ENCODE measurements around the gene IL22RA1. TPM values are rescaled to one million over a fixed set of nuclear protein-coding genes. Genes with fewer than 3 reads are reported as not detected.
A peak's percentile ranks its signal among the peaks of the same experiment; 100 is the strongest.

IL22RA1 gene
- total and polyA plus RNA-seq, 12 donors, result 0.06 to 0.76 (median 0.26) TPM; not detected in 2

DNA sequence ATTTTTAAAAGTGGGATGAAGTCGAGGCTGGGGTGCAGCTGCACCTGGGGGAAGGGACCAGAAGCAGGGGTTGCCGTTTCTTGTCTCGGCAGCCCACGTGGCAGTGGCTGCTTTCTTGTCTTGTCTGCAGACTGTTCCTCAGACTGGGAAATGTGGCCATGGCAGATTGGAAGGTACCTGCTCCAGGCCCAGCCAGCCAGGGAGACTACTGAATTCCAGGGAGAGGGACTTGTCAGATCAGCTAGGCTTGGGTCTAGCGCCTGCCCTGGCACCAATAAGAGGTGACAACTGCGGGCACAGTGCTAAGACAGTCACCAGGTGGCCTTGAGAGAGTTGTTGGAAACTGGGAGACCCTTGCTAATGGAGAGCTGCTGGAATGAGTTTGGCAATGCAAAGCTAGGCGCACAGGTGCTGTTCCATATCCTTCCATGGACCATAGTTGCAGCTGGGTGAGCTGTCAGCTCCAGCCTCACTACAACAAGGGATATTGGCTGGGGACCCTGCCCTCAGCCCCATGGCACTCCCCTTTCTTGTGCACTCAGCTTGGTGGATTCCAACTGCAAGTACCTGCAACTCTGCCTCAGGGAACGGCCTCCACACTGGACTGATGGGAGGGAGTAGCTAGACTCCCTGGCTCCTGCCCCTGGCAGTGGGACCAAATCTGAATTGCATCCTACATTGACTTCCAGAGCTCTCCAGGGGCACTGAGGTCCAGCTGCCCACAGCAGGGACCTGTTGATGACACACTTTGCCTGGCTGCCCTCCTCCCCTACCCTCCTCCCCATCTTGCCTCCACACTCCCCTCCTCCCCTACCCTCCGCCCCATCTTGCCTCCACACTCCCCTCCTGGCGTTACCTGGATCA lies 9.9 kb upstream of the IL22RA1 start:
- Histone ChIP-seq H3K36me3 (replicated peaks in 1 of 2) (no peaks in the 10 kb centered on the region), H3K4me3 (no peak overlapping the region), H3K4me1 (replicated peaks in 1 of 2) (peaks cover 4 to 7% of the 10 kb centered on the region in 2 donors), H3K27me3 (no peaks in the 10 kb centered on the region), H3K27ac (no peak overlapping the region), H3K9me3 (replicated peaks in 1 of 3) (no peaks in the 10 kb centered on the region)
- 81 to 91% (median 88%) methylated on average over 9 to 10 of the region's 10 CpGs for WGBS, 4 donors
- DNase-seq, result no peak
- intact Hi-C loops (cut with DNase I), result no loop called here
- no peak for TF ChIP-seq POLR2A (IDR thresholded peaks at IDR 0.05)
- no peak for TF ChIP-seq CTCF (IDR thresholded peaks at IDR 0.05)

- no peaks in the 10 kb centered on the region for H3K27me3 ChIP-seq
- intact Hi-C loops (cut with DNase I), result no loop called here
Observed at GRCh38 chr1:24151175-24151533, 8.2 kb upstream of the IL22RA1 start.

DNA sequence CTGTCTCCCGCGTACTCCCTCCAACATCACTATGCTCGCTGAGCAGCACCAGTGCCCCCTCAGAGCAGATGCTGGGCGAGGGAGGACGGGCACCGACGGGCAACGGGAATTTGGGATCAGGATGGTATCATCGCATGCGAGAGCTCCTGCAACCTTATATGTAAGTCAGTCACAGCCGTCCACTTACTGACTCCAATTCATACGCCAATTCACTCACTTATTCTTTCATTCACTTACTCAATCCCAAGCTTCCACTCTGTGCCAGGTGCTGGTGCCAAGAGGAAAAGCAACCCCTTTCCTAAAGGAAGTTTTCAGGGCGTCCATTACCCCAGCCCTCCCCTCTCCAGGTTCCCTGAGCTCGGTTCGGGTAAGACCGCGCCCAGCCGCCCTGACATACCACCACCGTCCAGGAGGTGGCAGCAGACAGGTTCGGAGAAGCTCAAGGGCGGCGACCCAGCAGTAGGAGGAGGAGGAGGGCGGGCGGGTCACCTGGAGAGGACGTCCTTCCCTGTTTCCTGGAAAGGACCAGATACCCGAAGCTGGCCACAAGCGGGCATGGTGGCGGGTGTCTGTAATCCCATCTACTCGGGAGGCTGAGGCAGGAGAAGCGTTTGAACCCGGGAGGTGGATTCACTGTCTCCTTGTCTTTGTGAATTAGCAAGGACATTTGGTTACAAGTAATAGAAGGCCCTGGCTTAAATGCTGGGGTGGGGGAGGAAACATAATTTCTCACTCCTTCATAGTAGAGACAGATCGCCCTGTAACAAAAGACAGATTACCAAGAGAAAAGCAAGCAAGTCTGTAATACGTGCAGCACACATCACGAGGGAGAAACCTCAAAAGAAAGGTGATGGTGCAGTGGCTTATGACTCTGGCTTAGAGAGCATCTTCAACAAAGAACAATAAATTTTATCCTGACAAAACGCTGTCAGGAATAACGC lies 7.6 kb upstream of the IL22RA1 start:
- WGBS, 4 donors, result 13 to 16% (median 15%) methylated on average over 34 to 36 of the region's 36 CpGs
- H3K4me3 ChIP-seq, result peak overlapping the region in 1 of 4 donors; percentile 37
- H3K4me1 ChIP-seq (replicated peaks in 1 of 2), result peaks cover 4 to 7% of the 10 kb centered on the region in 2 donors
- intact Hi-C loops (cut with DNase I), result no loop called here
- no peaks in the 10 kb centered on the region for H3K9me3 ChIP-seq (replicated peaks in 1 of 3)
- no peaks in the 10 kb centered on the region for H3K36me3 ChIP-seq (replicated peaks in 1 of 2)
- H3K27me3 ChIP-seq, result no peaks in the 10 kb centered on the region
- no peak for TF ChIP-seq POLR2A (IDR thresholded peaks at IDR 0.05)
- peak; percentile 81 to 87 (median 84) for TF ChIP-seq CTCF (IDR thresholded peaks at IDR 0.05)
- H3K27ac ChIP-seq, result no peak overlapping the region
- DNase-seq, result peak; percentile 88 to 95 (median 90)

More at GRCh38 chr1:24151175-24151533, 8.2 kb upstream of the IL22RA1 start:
- WGBS, 4 donors, result 47 to 60% (median 53%) methylated on average over 12 of the region's 12 CpGs
- Histone ChIP-seq H3K9me3 (replicated peaks in 1 of 3) (no peaks in the 10 kb centered on the region), H3K36me3 (replicated peaks in 1 of 2) (no peaks in the 10 kb centered on the region), H3K4me3 (no peak overlapping the region), H3K4me1 (replicated peaks in 1 of 2) (peaks cover 4 to 7% of the 10 kb centered on the region in 2 donors), H3K27ac (no peak overlapping the region)
- DNase-seq, result no peak
- no peak for TF ChIP-seq CTCF (IDR thresholded peaks at IDR 0.05)
- no peak for TF ChIP-seq POLR2A (IDR thresholded peaks at IDR 0.05)

DNA sequence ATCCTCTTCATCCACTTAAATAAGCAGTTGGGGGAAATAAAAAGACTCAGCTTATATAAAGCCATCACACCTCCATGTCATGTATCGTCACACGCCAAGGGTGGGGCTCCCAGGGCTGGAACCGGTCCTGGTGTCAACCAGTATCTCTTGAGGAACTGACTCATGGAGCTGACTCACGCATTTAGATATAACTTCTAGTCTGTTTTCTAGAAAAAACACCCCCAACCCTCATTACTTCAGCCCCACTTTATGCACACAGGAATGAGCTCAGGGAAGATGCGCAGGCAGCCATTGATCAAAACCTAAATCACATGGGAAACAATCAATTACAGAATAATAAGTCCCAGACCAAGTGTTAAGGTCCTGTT lies 6.9 kb upstream of the IL22RA1 start:
- peak; percentile 52 to 84 (median 66) for DNase-seq
- H3K27ac ChIP-seq, result no peak overlapping the region
- peak overlapping the region in 1 of 4 donors; percentile 37 for H3K4me3 ChIP-seq
- H3K4me1 ChIP-seq (replicated peaks in 1 of 2), result peaks cover 4 to 7% of the 10 kb centered on the region in 2 donors
- WGBS, 4 donors, result 16 to 39% (median 27%) methylated on average over 4 to 5 of the region's 5 CpGs
- TF ChIP-seq POLR2A (IDR thresholded peaks at IDR 0.05) (no peak), CTCF (IDR thresholded peaks at IDR 0.05) (no peak)
- no peaks in the 10 kb centered on the region for H3K36me3 ChIP-seq (replicated peaks in 1 of 2)
- intact Hi-C loops (cut with DNase I), result no loop called here
- H3K9me3 ChIP-seq (replicated peaks in 1 of 3), result no peaks in the 10 kb centered on the region
- H3K27me3 ChIP-seq, result no peaks in the 10 kb centered on the region
